ENCODE results near the gene EXD3. TPM values are rescaled to one million over a fixed set of nuclear protein-coding genes. Genes with fewer than 3 reads are reported as not detected.

EXD3 gene
- total RNA-seq, 3 donors from 2014 or later = 7.7 to 28.7 (median 20.6) TPM

DNA sequence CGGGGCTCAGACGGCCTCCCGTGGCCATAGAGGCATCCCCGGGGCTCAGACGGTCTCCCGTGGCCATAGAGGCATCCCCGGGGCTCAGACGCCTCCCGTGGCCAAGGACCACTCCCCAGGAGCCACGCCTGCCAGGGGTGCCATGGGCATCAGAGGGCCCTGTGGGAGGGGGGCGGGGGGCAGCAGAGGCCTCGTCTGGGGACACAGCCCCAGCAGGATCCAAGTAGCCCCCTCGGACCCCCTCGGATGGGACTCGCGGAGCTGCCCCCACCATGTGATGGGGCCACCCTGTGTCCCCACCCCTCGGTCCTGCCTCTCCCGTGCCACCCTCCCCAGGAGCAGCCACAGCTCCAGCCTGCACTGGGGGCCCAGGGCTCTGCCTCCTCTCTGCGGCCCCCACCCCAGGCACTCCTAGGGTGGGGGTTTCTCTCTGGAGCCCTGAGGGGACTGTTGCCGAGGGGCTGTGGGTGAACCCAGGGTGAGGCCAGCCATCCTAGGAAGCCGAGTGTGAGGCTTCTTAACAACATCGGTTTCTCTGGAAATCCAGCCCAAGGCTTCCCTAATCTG lies 15.7 kb upstream of the EXD3 start:
- Histone ChIP-seq H3K4me1 (peaks cover 7 to 12% of the 10 kb centered on the region in 2 donors), H3K27ac (no peak overlapping the region), H3K4me3 (no peak overlapping the region), H3K9me3 (no peaks in the 10 kb centered on the region), H3K27me3 (no peaks in the 10 kb centered on the region), H3K36me3 (no peaks in the 10 kb centered on the region)
- DNase-seq (ENCODE audit: low spot score in 2 of 2) = no peak
- no peak for TF ChIP-seq POLR2AphosphoS5 (IDR thresholded peaks at IDR 0.05)
- no peak for TF ChIP-seq POLR2A (IDR thresholded peaks at IDR 0.05)
- TF ChIP-seq, protein P1, sequence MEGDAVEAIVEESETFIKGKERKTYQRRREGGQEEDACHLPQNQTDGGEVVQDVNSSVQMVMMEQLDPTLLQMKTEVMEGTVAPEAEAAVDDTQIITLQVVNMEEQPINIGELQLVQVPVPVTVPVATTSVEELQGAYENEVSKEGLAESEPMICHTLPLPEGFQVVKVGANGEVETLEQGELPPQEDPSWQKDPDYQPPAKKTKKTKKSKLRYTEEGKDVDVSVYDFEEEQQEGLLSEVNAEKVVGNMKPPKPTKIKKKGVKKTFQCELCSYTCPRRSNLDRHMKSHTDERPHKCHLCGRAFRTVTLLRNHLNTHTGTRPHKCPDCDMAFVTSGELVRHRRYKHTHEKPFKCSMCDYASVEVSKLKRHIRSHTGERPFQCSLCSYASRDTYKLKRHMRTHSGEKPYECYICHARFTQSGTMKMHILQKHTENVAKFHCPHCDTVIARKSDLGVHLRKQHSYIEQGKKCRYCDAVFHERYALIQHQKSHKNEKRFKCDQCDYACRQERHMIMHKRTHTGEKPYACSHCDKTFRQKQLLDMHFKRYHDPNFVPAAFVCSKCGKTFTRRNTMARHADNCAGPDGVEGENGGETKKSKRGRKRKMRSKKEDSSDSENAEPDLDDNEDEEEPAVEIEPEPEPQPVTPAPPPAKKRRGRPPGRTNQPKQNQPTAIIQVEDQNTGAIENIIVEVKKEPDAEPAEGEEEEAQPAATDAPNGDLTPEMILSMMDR (IDR thresholded peaks at IDR 0.05) = no peak
- intact Hi-C loops (cut with DNase I; ENCODE audit: low total_unique reads) = loop anchor here (10.0 kb wide), 1 partner anchor 154 kb away; no protein-coding TSS in a partner anchor

- intact Hi-C loops (cut with DNase I; ENCODE audit: low total_unique reads) = loop anchor here (10.0 kb wide), 1 partner anchor 153 kb away; no protein-coding TSS in a partner anchor
- TF ChIP-seq POLR2AphosphoS5 (IDR thresholded peaks at IDR 0.05) (no peak), POLR2A (IDR thresholded peaks at IDR 0.05) (no peak)
- TF ChIP-seq, protein P1 (IDR thresholded peaks at IDR 0.05) = no peak
- no peak overlapping the region for H3K4me3 ChIP-seq
- H3K27me3 ChIP-seq = no peaks in the 10 kb centered on the region
- peaks cover 7 to 12% of the 10 kb centered on the region in 2 donors for H3K4me1 ChIP-seq
- no peak overlapping the region for H3K27ac ChIP-seq
- H3K36me3 ChIP-seq = no peaks in the 10 kb centered on the region
- H3K9me3 ChIP-seq = no peaks in the 10 kb centered on the region
- DNase-seq (ENCODE audit: low spot score in 2 of 2) = no peak
Measured at GRCh38 chr9:137437691-137438590, 15.0 kb upstream of the EXD3 start.

DNA sequence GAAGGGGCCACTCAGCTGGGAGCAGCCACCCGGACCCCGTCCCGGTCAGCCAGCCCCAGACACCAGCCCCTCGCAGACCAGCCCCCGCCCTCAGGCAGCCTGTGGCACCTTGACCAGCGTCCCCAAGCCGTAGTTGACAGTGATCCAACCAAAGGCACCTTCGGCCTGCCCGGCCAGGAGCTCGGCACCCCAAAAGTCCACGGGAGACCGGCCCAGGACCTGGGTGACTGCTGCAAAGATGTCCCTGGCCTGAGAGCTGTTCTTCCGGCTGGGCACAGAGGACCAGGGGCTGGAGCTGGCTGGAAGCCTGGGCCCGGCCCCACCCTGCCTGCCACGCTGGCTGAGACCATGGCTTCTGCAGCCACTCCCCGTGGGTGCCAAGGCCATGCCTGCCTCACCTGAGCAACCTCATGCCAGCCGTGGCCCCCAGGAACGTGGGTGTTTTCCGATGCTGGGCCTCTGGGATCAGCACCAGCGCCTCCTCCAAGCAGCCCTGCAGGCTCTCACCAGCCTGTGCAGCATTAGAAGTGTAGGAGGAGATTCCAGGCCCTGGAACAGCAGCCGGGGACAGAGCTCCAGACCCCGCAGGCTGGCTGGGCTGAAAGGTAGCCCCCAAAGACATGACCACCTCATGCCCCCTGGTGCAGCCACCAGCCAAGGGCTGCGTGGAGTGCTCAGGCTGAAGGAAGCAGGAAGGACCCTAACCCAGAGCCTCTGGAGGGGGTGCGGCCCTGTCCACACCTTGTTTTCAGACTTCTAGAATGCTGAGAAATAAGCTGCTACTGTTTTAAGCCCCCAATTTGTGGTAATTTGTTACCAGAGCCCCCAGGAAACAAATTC lies 14.0 kb upstream of the EXD3 start:
- no peak for TF ChIP-seq POLR2AphosphoS5 (IDR thresholded peaks at IDR 0.05)
- TF ChIP-seq, protein P1 (IDR thresholded peaks at IDR 0.05) = no peak
- TF ChIP-seq POLR2A (IDR thresholded peaks at IDR 0.05) = no peak
- peaks cover 7 to 12% of the 10 kb centered on the region in 2 donors for H3K4me1 ChIP-seq
- DNase-seq (ENCODE audit: low spot score in 2 of 2) = no peak
- no peaks in the 10 kb centered on the region for H3K9me3 ChIP-seq
- H3K36me3 ChIP-seq = no peaks in the 10 kb centered on the region
- no peaks in the 10 kb centered on the region for H3K27me3 ChIP-seq
- no peak overlapping the region for H3K27ac ChIP-seq
- H3K4me3 ChIP-seq = no peak overlapping the region
- intact Hi-C loops (cut with DNase I; ENCODE audit: low total_unique reads) = loop anchor here (10.0 kb wide), 1 partner anchor 152 kb away; no protein-coding TSS in a partner anchor

GRCh38 chr9:137435980-137436760 lies 13.2 kb upstream of the EXD3 start:
- H3K4me1 ChIP-seq = peaks cover 3 to 12% of the 10 kb centered on the region in 2 donors
- peak overlapping the region in 1 of 3 donors; percentile 29 for H3K4me3 ChIP-seq
- DNase-seq (ENCODE audit: low spot score in 2 of 2) = peak; percentile 90 to 93
- H3K27me3 ChIP-seq = no peaks in the 10 kb centered on the region
- intact Hi-C loops (cut with DNase I; ENCODE audit: low total_unique reads) = loop anchor here (10.0 kb wide), 1 partner anchor 151 kb away; no protein-coding TSS in a partner anchor
- H3K27ac ChIP-seq = peak overlapping the region; percentile 78 to 88
- no peaks in the 10 kb centered on the region for H3K36me3 ChIP-seq
- TF ChIP-seq POLR2AphosphoS5 (IDR thresholded peaks at IDR 0.05) (peak in 1 of 3 donors; percentile 36), POLR2A (IDR thresholded peaks at IDR 0.05) (no peak)
- no peaks in the 10 kb centered on the region for H3K9me3 ChIP-seq

Data from breast epithelium (tissue), 4 donors.